HepG2 (cell line): ENCODE data around the gene CTDP1. TPM values are rescaled to one million over a fixed set of nuclear protein-coding genes. Genes with fewer than 3 reads are reported as not detected.

Source experiments
- ATAC-seq: fragments of 200-7000 bp; cut with Tn5 transposase; 3 replicates; pipeline ENCODE4 v1.9.1; 2020; ENCODE audit warnings: mild to moderate bottlenecking, moderate library complexity
- BruUV-seq: library from RNA; stranded (reverse); fragments of 400-500 nt; replicated peaks from 2 replicates; lab custom pipeline; 2021; lab: Mats Ljungman, UMichigan
- CTCF ChIA-PET: fragments of 300-600 bp; formaldehyde crosslinking; extraction: SDS; loops from one replicate; lab custom pipeline; 2021; ENCODE audit warnings: low total read pairs, inconsistent platforms, low intra/inter-chr PET ratio; lab: Yijun Ruan, JAX
- POLR2A ChIA-PET: fragments of 350-600 bp; sonication (Branson Sonifier 250); formaldehyde crosslinking; loops from one replicate; lab custom pipeline; 2020; ENCODE audit warnings: antibody characterized with exemption, inconsistent platforms; lab: Yijun Ruan, JAX
- DNase-seq: peaks from one replicate; pipeline ENCODE4 v3.0.0-alpha.2; 2015; ENCODE audit warnings: low spot score
- FAIRE-seq: peaks from 3 replicates; lab custom pipeline; 2011; peaks lifted over from hg19 to GRCh38; lab: Jason Lieb, UNC
- H2AFZ ChIP-seq: one replicate; pipeline ENCODE4 v1.6.1; 2011; ENCODE audit warnings: low read length, inconsistent platforms
- H3K27ac ChIP-seq: fragments of 300-600 bp; 3 replicates; pipeline ENCODE4 v1.8.0; 2011; ENCODE audit warnings: mixed run types, mild to moderate bottlenecking, mixed read lengths, low read length, inconsistent platforms; ENCODE audit not compliant: insufficient read depth; ENCODE audit errors: extremely low read length
- H3K27me3 ChIP-seq, 2 experiments: fragments of 200-600 bp in 1 of 2; 2 replicates in 1 of 2; 3 replicates in 1 of 2; pipeline versions ENCODE4 v1.6.0 to v1.8.0; 2011; ENCODE audit warnings: low read length in 2 of 2, mild to moderate bottlenecking in 2 of 2, moderate library complexity in 2 of 2, inconsistent platforms in 1 of 2; ENCODE audit not compliant: insufficient read depth in 2 of 2, control insufficient read depth in 1 of 2
- H3K36me3 ChIP-seq, 2 experiments: fragments of 200-600 bp in 1 of 2; replicated peaks in 1 of 2; 2 replicates in 1 of 2; 3 replicates in 1 of 2; pipeline versions ENCODE4 v1.5.1 to v1.8.0; 2011; ENCODE audit warnings: low read length in 2 of 2, inconsistent platforms in 1 of 2; ENCODE audit not compliant: insufficient read depth in 2 of 2, control insufficient read depth in 1 of 2
- H3K4me1 ChIP-seq: 2 replicates; pipeline ENCODE4 v1.5.1; 2012; ENCODE audit warnings: low read length, inconsistent platforms; ENCODE audit not compliant: insufficient read depth
- H3K4me2 ChIP-seq: 2 replicates; pipeline ENCODE4 v1.6.0; 2011; ENCODE audit warnings: low read depth, low read length, inconsistent platforms
- H3K4me3 ChIP-seq, 3 experiments: fragments of 200-600 bp in 1 of 3; sonication (generic), shearing (Covaris generic) in 1 of 3; replicated peaks in 1 of 3; 2 replicates each; pipeline ENCODE4 v1.5.1; 2011 to 2016; ENCODE audit warnings: low read length in 3 of 3, inconsistent platforms in 2 of 3, low read depth in 2 of 3, mild to moderate bottlenecking in 2 of 3, control low read depth in 1 of 3, mixed read lengths in 1 of 3; ENCODE audit not compliant: insufficient read depth in 1 of 3
- H3K79me2 ChIP-seq: one replicate; pipeline ENCODE4 v1.6.1; 2011; ENCODE audit warnings: low read length, inconsistent platforms; ENCODE audit not compliant: insufficient read depth
- H3K9ac ChIP-seq: 2 replicates; pipeline ENCODE4 v1.6.0; 2011; ENCODE audit warnings: mild to moderate bottlenecking, low read depth, low read length, inconsistent platforms; ENCODE audit not compliant: insufficient read depth
- H3K9me3 ChIP-seq: 2 replicates; pipeline ENCODE4 v1.5.1; 2012; ENCODE audit warnings: mild to moderate bottlenecking, low read length
- H4K20me1 ChIP-seq: 2 replicates; pipeline ENCODE4 v1.6.0; 2011; ENCODE audit warnings: inconsistent platforms, mild to moderate bottlenecking, low read length, moderate library complexity; ENCODE audit not compliant: insufficient read depth
- DZIP1 ChIP-seq: sonication (generic); formaldehyde crosslinking; IDR thresholded peaks from 2 replicates; pipeline ENCODE4 v1.5.0; 2020; ENCODE audit warnings: mild to moderate bottlenecking, missing genetic modification reagents
- E2F5 ChIP-seq: sonication (generic); formaldehyde crosslinking; conservative IDR thresholded peaks from 2 replicates; pipeline ENCODE4 v1.4.0; 2020; ENCODE audit warnings: missing genetic modification reagents
- HDAC2 ChIP-seq: sonication (generic); formaldehyde crosslinking; IDR thresholded peaks from 2 replicates; pipeline ENCODE4 v1.4.0; 2020; ENCODE audit warnings: missing genetic modification reagents
- MBNL3 ChIP-seq: fragments of 250-450 bp; sonication (Bioruptor Pico); conservative IDR thresholded peaks from 2 replicates; pipeline ENCODE4 v1.8.0; 2022; ENCODE audit warnings: mild to moderate bottlenecking, inconsistent platforms
- MXD3 ChIP-seq: IDR thresholded peaks from 2 replicates; pipeline ENCODE4 v1.6.1; 2016; ENCODE audit warnings: mild to moderate bottlenecking, missing biosample characterization, missing genetic modification reagents
- PHF5A ChIP-seq: IDR thresholded peaks from one replicate; pipeline ENCODE4 v1.6.1; 2018; ENCODE audit warnings: low read depth, missing genetic modification reagents; ENCODE audit not compliant: unreplicated experiment
- SRY ChIP-seq: sonication (generic); formaldehyde crosslinking; IDR thresholded peaks from 2 replicates; pipeline ENCODE4 v1.8.0; 2022; ENCODE audit warnings: mild to moderate bottlenecking, missing genetic modification reagents
- UBTF ChIP-seq: sonication (generic); formaldehyde crosslinking; IDR thresholded peaks from 2 replicates; pipeline ENCODE4 v1.4.0; 2020; ENCODE audit warnings: mild to moderate bottlenecking, missing genetic modification reagents
- YEATS2 ChIP-seq: sonication (generic); formaldehyde crosslinking; IDR thresholded peaks from 2 replicates; pipeline ENCODE4 v1.4.0; 2020; ENCODE audit warnings: missing genetic modification reagents, borderline replicate concordance
- ZBTB43 ChIP-seq: sonication (generic); formaldehyde crosslinking; conservative IDR thresholded peaks from 2 replicates; pipeline ENCODE4 v1.4.0; 2020; ENCODE audit warnings: missing genetic modification reagents
- ZFP36L1 ChIP-seq: sonication (generic); formaldehyde crosslinking; IDR thresholded peaks from 2 replicates; pipeline ENCODE4 v1.8.0; 2022; ENCODE audit warnings: mild to moderate bottlenecking, missing genetic modification reagents, moderate library complexity
- ZMYM2 ChIP-seq: sonication (generic); formaldehyde crosslinking; IDR thresholded peaks from 2 replicates; pipeline ENCODE4 v1.8.0; 2022; ENCODE audit warnings: mild to moderate bottlenecking, missing genetic modification reagents
- ZNF225 ChIP-seq: sonication (generic); formaldehyde crosslinking; IDR thresholded peaks from 2 replicates; pipeline ENCODE4 v1.4.0; 2020; ENCODE audit warnings: mild to moderate bottlenecking, missing genetic modification reagents
- ZNF263 ChIP-seq: sonication (generic); formaldehyde crosslinking; IDR thresholded peaks from 2 replicates; pipeline ENCODE4 v1.4.0; 2020; ENCODE audit warnings: missing genetic modification reagents
- ZNF781 ChIP-seq: sonication (generic); formaldehyde crosslinking; IDR thresholded peaks from 2 replicates; pipeline ENCODE4 v1.5.1; 2020; ENCODE audit warnings: borderline replicate concordance, mild to moderate bottlenecking, missing genetic modification reagents; ENCODE audit errors: not compliant biosample characterization
- WGBS: methylation state at CpG from one replicate; pipeline ENCODE4 v1.1.6; 2017; ENCODE audit warnings: low lambda C conversion rate; 5-methylcytosine and 5-hydroxymethylcytosine counted together
- in situ Hi-C: cut with HindIII; loops from 2 replicates; pipeline ENCODE4 v1.10.0; 2017; ENCODE audit warnings: low pct_unique_long_range_greater_than_20kb; ENCODE audit not compliant: extremely low pct_ligation_motif_present
- intact Hi-C: fragments of 100-400 bp; cut with micrococcal nuclease; formaldehyde crosslinking; loops from one replicate; pipeline ENCODE4 v1.10.0; 2022; ENCODE audit not compliant: unreplicated experiment
- polyA plus RNA-seq, 8 experiments: library from polyadenylated mRNA; depleted of rRNA in 3 of 8; stranded (reverse) in 7 of 8; unstranded in 1 of 8; fragments of >200 nt; fragmentation: Illumina TruSeq in 4 of 8; extraction: Trizol in 4 of 8; gene quantifications; 2 replicates each; pipeline versions ENCODE4 v1.2.1 to v1.2.3, GENCODE V29; 2011 to 2016; ENCODE audit warnings: low read depth in 4 of 8, missing spikeins in 1 of 8, mixed read lengths in 1 of 8; ENCODE audit not compliant: insufficient read depth in 1 of 8
- total RNA-seq, 5 experiments: library from RNA; depleted of rRNA; stranded (reverse); fragments of >200 nt; fragmentation: Illumina TruSeq; extraction: Trizol; gene quantifications; 2 replicates each; pipeline ENCODE4 v1.2.3, GENCODE V29; 2016; ENCODE audit warnings: low read depth in 1 of 5

Gene CTDP1
- total and polyA plus RNA-seq, 2 of the 13 experiments (the other 11 are each of a cell fraction or from before 2014, with no cell fraction given), result 6.9 to 11.0 TPM

GRCh38 chr18:79715280-79715679, 35.7 kb downstream of the CTDP1 start:
- H3K9me3 ChIP-seq, result no peaks in the 10 kb centered on the region
- ChIA-PET POLR2A (no interaction called here), CTCF (no interaction called here)
- FAIRE-seq (no peak), ATAC-seq (no peak), DNase-seq (no peak)
- no peaks in the 10 kb centered on the region for H4K20me1 ChIP-seq
- no peak overlapping the region for H2AFZ ChIP-seq
- H3K4me3 ChIP-seq, result no peak overlapping the region
- no peak overlapping the region for H3K9ac ChIP-seq
- no peak overlapping the region for H3K27ac ChIP-seq
- no peaks in the 10 kb centered on the region for H3K79me2 ChIP-seq
- H3K36me3 ChIP-seq, result peaks cover 23 to 44% of the 10 kb centered on the region in 2 experiments; a peak in 4 of 5 replicates
- in situ Hi-C loops (no loop called here), intact Hi-C loops (no loop called here)
- no peaks in the 10 kb centered on the region for H3K27me3 ChIP-seq
- H3K4me2 ChIP-seq, result no peak overlapping the region
- H3K4me1 ChIP-seq, result no peaks in the 10 kb centered on the region
- TF ChIP-seq ZNF225 (CRISPR knock-in tag), result no peak
- no peak for TF ChIP-seq PHF5A (CRISPR knock-in tag)
- no peak for TF ChIP-seq ZMYM2
- TF ChIP-seq SRY (CRISPR knock-in tag), result no peak
- TF ChIP-seq HDAC2, result no peak
- TF ChIP-seq MBNL3 (CRISPR knock-in tag), result no peak
- no peak for TF ChIP-seq ZNF263
- TF ChIP-seq UBTF (CRISPR knock-in tag), result no peak
- no peak for TF ChIP-seq YEATS2 (CRISPR knock-in tag)
- no peak for TF ChIP-seq E2F5 (CRISPR knock-in tag)
- TF ChIP-seq ZFP36L1 (CRISPR knock-in tag), result no peak
- no peak for TF ChIP-seq ZNF781 (CRISPR knock-in tag)
- no peak for TF ChIP-seq ZBTB43 (CRISPR knock-in tag)
- TF ChIP-seq MXD3, result no peak
- TF ChIP-seq DZIP1, result no peak
- BruUV-seq, result no TSS peak
- 96% methylated on average over 22 of the region's 26 CpGs for WGBS
